Stimulated activated CD4-positive, alpha-beta T cell treated with anti-CD3 and anti-CD28 coated beads, Interleukin-1b, Interleukin-23, amount 100 ng/mL, for 4 hours (primary cell): ENCODE results near the gene EFCAB6.

ENCODE experiments used
- DNase-seq, 2 donors: peaks; one replicate each; pipeline ENCODE4 v3.0.0-alpha.2; 2020; ENCODE audit warnings: low read depth in 2 of 2

The EFCAB6 gene

GRCh38 chr22:43812890-43813289 lies 785 bp upstream of the EFCAB6 start:
- no peak for DNase-seq

GRCh38 chr22:43811777-43812148 lies 342 bp downstream of the EFCAB6 start:
- DNase-seq = no peak

- no peak for DNase-seq
These were observed 9.1 kb downstream of the EFCAB6 start for GRCh38 chr22:43802897-43803495.

GRCh38 chr22:43800970-43801369 lies 11.1 kb downstream of the EFCAB6 start:
- no peak for DNase-seq

GRCh38 chr22:43798492-43798891 lies 13.6 kb downstream of the EFCAB6 start:
- no peak for DNase-seq

- DNase-seq = no peak
These were observed 15.5 kb downstream of the EFCAB6 start for GRCh38 chr22:43796567-43796966.

- no peak for DNase-seq
These were observed 16.8 kb downstream of the EFCAB6 start for GRCh38 chr22:43795320-43795719.

- DNase-seq = no peak
These were observed 19.2 kb downstream of the EFCAB6 start for GRCh38 chr22:43792905-43793304.

GRCh38 chr22:43789452-43789851 lies 22.7 kb downstream of the EFCAB6 start:
- no peak for DNase-seq

- DNase-seq = no peak
These were observed 28.3 kb downstream of the EFCAB6 start for GRCh38 chr22:43783777-43784176.

GRCh38 chr22:43782448-43782847 lies 29.7 kb downstream of the EFCAB6 start:
- DNase-seq = no peak

- no peak for DNase-seq
These were observed 34.8 kb downstream of the EFCAB6 start for GRCh38 chr22:43777286-43777685.

GRCh38 chr22:43776081-43776670 lies 35.9 kb downstream of the EFCAB6 start:
- DNase-seq = no peak

- no peak for DNase-seq
These were observed 37.7 kb downstream of the EFCAB6 start for GRCh38 chr22:43774318-43774915.

- no peak for DNase-seq
These were observed 39.3 kb downstream of the EFCAB6 start for GRCh38 chr22:43772831-43773230.

GRCh38 chr22:43755452-43755851 lies 56.7 kb downstream of the EFCAB6 start:
- no peak for DNase-seq

GRCh38 chr22:43755011-43755410 lies 57.1 kb downstream of the EFCAB6 start:
- no peak for DNase-seq

GRCh38 chr22:43754176-43754575 lies 57.9 kb downstream of the EFCAB6 start:
- no peak for DNase-seq

GRCh38 chr22:43753688-43754087 lies 58.4 kb downstream of the EFCAB6 start:
- no peak for DNase-seq

- DNase-seq = no peak
These were observed 61.4 kb downstream of the EFCAB6 start for GRCh38 chr22:43750751-43751150.

GRCh38 chr22:43749473-43749872 lies 62.6 kb downstream of the EFCAB6 start:
- DNase-seq = no peak

- DNase-seq = no peak
These were observed 64.2 kb downstream of the EFCAB6 start for GRCh38 chr22:43747877-43748276.

GRCh38 chr22:43747058-43747457 lies 65.0 kb downstream of the EFCAB6 start:
- DNase-seq = no peak
